Activated T-cell treated with anti-CD3 and anti-CD28 coated beads, Interleukin-2, amount 50 U/mL, for 4 hours (primary cell): ENCODE measurements around the gene PCIF1. TPM values are rescaled to one million over a fixed set of nuclear protein-coding genes. Genes with fewer than 3 reads are reported as not detected.
"Not testable (repeated sequence)": the region's sequence is repeated elsewhere in the genome, so short reads cannot be mapped to it uniquely, and the experiment has no call there.

Experiments used
- ATAC-seq, 2 donors: fragments of 200-7000 bp; cut with Tn5 transposase; one replicate each; pipeline ENCODE4 v1.10.0; 2021
- DNase-seq: peaks from one replicate; pipeline ENCODE4 v3.0.0-alpha.2; 2020
- H3K27me3 Mint-ChIP-seq: one replicate; pipeline ENCODE4 v1.8.0; 2021; ENCODE audit warnings: low read depth, mixed read lengths
- H3K36me3 Mint-ChIP-seq: one replicate; pipeline ENCODE4 v1.8.0; 2022; ENCODE audit warnings: mixed read lengths; ENCODE audit not compliant: insufficient read depth
- H3K4me1 Mint-ChIP-seq: one replicate; pipeline ENCODE4 v1.8.0; 2021; ENCODE audit warnings: low read depth, mixed read lengths
- H3K4me3 Mint-ChIP-seq: one replicate; pipeline ENCODE4 v1.8.0; 2021; ENCODE audit warnings: mild to moderate bottlenecking, moderate library complexity, mixed read lengths
- H3K9me3 Mint-ChIP-seq: one replicate; pipeline ENCODE4 v1.8.0; 2021; ENCODE audit warnings: mixed read lengths
- total RNA-seq, 3 donors: library from RNA; stranded (reverse); gene quantifications; one replicate each; pipeline ENCODE4 v1.2.1, GENCODE V29; 2021

PCIF1 gene
- total RNA-seq, 3 donors from 2014 or later, result 24.4 to 28.9 (median 28.4) TPM

DNA sequence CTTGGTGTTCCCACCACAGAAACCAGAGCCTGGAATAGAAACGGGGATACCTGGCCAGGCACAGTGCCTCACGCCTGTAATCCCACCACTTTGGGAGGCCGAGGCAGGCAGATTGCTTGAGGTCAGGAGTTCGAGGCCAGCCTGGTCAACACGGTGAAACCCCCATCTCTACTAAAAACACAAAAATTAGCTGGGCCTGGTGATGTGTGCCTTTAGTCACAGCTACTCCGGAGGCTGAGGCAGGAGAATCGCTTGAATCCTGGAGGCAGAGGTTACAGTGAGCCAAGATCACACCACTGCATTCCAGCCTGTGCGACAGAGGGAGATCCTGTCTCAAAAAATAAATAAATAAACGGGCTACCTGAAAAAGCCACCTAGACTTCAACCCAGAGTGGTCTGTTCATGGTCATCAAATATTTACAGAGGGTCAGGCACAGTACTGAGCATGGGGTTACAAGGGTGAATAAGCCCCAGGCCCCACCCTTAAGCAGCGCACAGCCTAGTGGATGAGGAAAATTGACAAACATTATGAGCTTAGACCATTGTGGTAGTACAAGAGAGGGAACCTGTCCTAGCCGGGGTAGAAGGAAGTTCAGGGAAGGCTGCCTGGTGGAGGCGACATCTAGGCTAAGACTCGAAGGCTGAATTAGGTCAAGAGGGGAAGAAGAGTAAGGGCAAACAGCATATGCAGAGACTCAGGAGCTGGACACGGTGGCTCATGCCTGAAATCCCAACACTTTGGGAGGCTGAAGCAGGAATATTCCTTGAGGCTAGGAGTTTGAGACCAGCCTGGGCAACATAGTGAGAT, 7.2 kb upstream of the PCIF1 start:
- H3K27me3 Mint-ChIP-seq, result no peaks in the 10 kb centered on the region
- no peak overlapping the region for H3K4me3 Mint-ChIP-seq
- H3K36me3 Mint-ChIP-seq, result no peaks in the 10 kb centered on the region
- ATAC-seq (no peak), DNase-seq (no peak)
- H3K4me1 Mint-ChIP-seq, result peaks cover 2% of the 10 kb centered on the region
- no peaks in the 10 kb centered on the region for H3K9me3 Mint-ChIP-seq

DNA sequence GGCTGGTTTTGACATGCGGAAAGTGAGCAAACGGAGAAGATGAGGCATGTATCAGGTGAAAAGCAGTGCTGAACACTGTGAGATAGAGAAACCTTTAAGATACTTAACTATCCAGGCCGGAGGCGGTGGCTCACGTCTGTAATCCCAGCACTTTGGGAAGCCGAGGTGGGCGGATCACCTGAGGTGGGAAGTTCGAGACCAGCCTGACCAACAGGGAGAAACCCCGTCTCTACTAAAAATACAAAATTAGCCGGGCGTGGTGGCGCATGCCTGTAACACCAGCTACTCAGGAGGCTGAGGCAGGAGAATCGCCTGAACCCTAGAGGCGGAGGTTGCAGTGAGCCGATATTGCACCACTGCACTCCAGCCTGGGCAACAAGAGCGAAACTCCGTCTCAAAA, 2.8 kb upstream of the PCIF1 start:
- not testable (repeated sequence) for DNase-seq, H3K27me3 Mint-ChIP-seq, H3K36me3 Mint-ChIP-seq, ATAC-seq, H3K9me3 Mint-ChIP-seq, H3K4me3 Mint-ChIP-seq
- peaks cover 13% of the 10 kb centered on the region for H3K4me1 Mint-ChIP-seq

DNA sequence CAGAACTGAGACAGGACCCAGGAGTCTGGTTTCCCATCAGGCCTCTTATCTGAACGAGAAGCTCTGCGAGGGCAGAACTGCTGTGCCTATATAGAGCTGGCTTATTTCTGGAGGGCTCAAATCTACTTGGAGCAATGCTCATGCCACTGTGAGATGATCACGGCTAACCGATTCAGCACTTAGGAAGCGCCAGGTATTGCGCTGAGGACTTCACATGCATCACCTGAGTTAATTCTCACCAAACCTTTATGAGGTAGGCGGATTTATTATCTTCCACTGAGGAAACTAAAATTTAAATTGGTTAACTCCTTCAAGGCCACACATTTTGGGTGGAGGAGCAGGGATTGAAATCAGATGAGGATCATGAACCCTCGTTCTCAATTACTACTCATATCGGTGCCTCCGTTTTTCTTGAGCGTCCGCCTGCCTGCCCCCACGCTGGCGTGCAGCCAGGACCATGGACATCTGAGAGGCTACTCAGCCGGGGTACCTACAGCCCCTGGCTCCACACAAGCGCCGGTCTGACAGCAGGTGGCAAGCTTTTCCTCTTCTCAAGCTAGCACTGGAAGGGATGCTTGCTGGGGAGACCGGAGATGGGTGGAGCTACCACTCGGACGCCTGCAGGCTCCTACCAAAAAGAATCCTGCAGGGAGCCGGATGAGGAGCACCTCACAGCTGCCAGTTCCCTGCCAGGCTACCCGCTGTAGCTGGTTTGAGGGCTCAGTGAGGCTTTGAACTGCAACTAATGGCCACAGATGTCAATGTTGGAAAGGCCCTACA, 1.0 kb upstream of the PCIF1 start:
- no peak for ATAC-seq
- peak overlapping the region; percentile 93 for H3K4me3 Mint-ChIP-seq
- no peaks in the 10 kb centered on the region for H3K27me3 Mint-ChIP-seq
- DNase-seq, result peak; percentile 39
- peaks cover 27% of the 10 kb centered on the region for H3K4me1 Mint-ChIP-seq
- peaks cover 11% of the 10 kb centered on the region for H3K36me3 Mint-ChIP-seq
- no peaks in the 10 kb centered on the region for H3K9me3 Mint-ChIP-seq

DNA sequence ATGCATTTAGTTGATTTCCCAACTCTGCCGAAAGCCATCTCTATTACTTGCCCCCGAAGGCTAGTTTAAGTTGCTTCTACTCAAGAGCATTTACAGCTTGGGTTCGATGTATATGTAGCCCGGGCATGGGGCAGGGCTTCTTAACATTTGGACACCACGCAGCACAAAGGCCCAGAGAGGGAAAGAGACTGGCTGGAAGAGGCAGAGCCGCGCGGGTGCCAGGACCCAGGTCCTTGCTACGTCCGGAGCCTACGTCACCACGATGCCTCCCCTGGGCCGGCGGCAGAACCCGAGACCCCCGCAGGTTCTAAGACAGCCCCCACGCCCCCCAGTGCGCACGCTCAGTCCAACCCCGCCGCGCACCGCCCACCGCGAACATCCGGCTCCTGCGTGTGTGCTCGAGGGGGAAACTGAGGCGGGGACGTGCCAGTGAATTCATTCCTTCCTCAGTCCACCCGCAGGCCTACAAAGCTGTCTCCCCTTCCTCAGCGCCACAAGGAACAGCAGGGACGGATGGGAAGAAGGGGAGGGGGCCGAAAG, 367 bp upstream of the PCIF1 start:
- Mint-ChIP-seq H3K27me3 (no peaks in the 10 kb centered on the region), H3K36me3 (peaks cover 15% of the 10 kb centered on the region), H3K9me3 (no peaks in the 10 kb centered on the region), H3K4me1 (peaks cover 28% of the 10 kb centered on the region), H3K4me3 (peak overlapping the region; percentile 93)
- DNase-seq (no peak), ATAC-seq (peak; percentile 7 to 11)

DNA sequence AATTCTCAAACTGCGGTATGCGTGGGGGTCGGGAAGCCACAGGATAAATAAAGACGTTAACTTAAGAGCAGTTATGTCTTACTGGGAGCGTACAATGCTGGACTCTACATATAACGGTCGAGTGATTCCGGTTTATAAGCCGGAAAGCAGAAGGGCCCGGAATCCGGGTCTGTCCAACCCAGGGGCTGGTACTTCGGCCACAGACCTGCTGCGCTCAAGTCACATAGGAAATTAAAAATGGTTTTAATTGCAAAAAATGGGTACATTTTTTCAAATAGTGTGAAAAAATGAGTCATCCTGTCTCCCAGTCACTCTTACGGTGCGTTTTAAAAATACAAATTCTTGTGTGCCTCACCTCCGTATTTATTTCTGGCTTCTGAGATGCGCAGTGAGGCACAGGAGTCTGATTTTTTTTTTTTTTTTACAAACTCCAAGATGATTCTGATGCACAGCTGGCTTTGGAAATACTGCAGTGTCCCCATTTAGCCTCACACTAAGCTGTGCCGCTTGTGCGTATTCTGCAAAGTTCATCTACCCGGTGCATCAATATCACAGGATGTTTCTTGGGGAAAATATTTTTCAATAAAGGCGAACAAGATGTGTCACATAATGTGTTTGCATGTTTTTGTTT, 1.0 kb downstream of the PCIF1 start:
- Mint-ChIP-seq H3K9me3 (no peaks in the 10 kb centered on the region), H3K4me3 (peak overlapping the region; percentile 87)
- no peak for ATAC-seq

DNA sequence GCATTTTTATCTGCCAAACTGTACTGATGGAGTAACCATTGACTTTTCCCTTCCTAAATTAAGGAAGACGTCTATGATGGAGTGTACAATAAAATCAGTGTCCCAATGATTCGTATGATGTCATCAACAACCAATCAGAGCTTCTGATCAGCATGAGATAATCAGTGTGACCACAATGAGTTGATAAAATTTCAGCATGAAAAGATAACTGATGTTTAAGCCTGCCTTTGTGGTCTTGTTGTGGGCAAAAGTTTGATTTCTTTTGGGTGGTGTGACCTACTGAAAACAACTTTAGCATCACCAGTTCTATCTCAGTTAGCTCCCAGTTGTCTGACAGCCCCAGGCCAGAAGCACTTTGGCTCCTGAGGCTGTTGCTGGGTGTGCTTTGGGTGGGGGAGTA, 3.3 kb downstream of the PCIF1 start:
- Mint-ChIP-seq H3K4me3 (peak overlapping the region; percentile 59), H3K36me3 (peaks cover 23% of the 10 kb centered on the region), H3K9me3 (no peaks in the 10 kb centered on the region), H3K4me1 (peaks cover 28% of the 10 kb centered on the region), H3K27me3 (no peaks in the 10 kb centered on the region)
- ATAC-seq (no peak), DNase-seq (no peak)

More for the DNA sequence above, 1.0 kb downstream of the PCIF1 start:
- DNase-seq, result no peak
- Mint-ChIP-seq H3K36me3 (peaks cover 20% of the 10 kb centered on the region), H3K4me1 (peaks cover 28% of the 10 kb centered on the region), H3K27me3 (no peaks in the 10 kb centered on the region)

DNA sequence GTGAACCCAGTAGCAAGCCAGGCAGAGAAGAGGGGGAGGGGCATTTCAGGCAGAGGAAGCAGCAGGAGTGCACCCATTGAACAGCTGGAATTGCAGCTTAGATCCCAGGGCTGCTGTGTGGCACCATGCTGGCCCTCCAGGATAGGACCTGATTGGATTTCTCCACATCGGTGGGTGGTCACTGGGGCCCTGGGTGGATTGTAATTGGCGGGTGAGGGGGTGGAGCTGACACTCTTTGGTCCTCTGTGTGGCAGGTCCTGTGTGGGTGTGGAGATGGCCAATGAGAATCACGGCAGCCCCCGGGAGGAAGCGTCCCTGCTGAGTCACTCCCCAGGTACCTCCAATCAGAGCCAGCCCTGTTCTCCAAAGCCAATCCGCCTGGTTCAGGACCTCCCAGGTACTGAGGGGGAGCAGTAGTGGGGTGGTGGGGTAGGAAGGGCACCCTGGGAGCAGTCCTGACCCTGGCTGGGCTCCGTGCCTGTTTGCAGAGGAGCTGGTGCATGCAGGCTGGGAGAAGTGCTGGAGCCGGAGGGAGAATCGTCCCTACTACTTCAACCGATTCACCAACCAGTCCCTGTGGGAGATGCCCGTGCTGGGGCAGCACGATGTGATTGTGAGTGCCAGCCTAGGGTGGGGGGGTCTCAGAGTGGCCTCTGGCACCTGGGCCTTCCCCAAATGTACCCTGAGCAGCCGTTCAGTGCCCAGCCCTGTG, 4.4 kb downstream of the PCIF1 start:
- H3K9me3 Mint-ChIP-seq, result no peaks in the 10 kb centered on the region
- DNase-seq (no peak), ATAC-seq (no peak)
- no peaks in the 10 kb centered on the region for H3K27me3 Mint-ChIP-seq
- H3K4me3 Mint-ChIP-seq, result no peak overlapping the region
- H3K4me1 Mint-ChIP-seq, result peaks cover 26% of the 10 kb centered on the region
- peaks cover 30% of the 10 kb centered on the region for H3K36me3 Mint-ChIP-seq

DNA sequence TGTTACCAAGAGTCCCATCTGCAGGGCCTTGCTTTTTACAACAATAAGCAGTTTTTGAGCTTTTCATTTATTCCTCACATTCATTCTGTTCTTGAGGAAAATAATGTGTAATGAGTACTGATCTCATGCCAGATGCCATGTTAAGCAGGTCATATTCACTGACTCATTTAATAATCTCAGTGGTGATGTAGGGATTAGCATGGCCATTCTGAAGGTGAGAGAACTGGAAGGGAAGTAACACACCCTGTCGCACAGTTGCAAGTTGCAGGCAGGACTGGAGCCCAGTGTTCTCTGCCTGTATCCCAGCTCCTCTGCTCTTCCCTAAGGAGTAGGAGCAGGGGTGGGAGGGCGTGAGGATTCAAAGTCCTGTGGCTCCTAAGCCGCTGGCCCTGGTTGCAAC, 5.6 kb downstream of the PCIF1 start:
- ATAC-seq (no peak), DNase-seq (no peak)
- peaks cover 36% of the 10 kb centered on the region for H3K36me3 Mint-ChIP-seq
- no peaks in the 10 kb centered on the region for H3K9me3 Mint-ChIP-seq
- H3K27me3 Mint-ChIP-seq, result no peaks in the 10 kb centered on the region
- H3K4me1 Mint-ChIP-seq, result peaks cover 37% of the 10 kb centered on the region
- H3K4me3 Mint-ChIP-seq, result no peak overlapping the region

DNA sequence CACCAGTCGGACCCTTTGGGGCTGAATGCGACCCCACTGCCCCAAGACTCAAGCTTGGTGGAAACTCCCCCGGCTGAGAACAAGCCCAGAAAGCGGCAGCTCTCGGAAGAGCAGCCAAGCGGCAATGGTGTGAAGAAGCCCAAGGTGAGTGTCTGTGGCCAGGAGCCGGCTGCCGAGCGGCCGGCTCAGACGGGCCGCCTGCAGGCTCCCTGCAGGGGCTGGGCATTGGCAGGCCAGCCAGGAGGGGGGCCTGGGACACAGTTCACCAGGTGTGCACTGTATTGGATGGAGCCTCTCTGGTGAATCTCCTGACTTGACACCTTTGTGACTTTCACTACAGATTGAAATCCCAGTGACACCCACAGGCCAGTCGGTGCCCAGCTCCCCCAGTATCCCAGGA, 6.0 kb downstream of the PCIF1 start:
- ATAC-seq, result no peak
- no peaks in the 10 kb centered on the region for H3K9me3 Mint-ChIP-seq
- H3K4me3 Mint-ChIP-seq, result no peak overlapping the region
- H3K27me3 Mint-ChIP-seq, result no peaks in the 10 kb centered on the region
- H3K4me1 Mint-ChIP-seq, result peaks cover 37% of the 10 kb centered on the region
- no peak for DNase-seq
- peaks cover 37% of the 10 kb centered on the region for H3K36me3 Mint-ChIP-seq

DNA sequence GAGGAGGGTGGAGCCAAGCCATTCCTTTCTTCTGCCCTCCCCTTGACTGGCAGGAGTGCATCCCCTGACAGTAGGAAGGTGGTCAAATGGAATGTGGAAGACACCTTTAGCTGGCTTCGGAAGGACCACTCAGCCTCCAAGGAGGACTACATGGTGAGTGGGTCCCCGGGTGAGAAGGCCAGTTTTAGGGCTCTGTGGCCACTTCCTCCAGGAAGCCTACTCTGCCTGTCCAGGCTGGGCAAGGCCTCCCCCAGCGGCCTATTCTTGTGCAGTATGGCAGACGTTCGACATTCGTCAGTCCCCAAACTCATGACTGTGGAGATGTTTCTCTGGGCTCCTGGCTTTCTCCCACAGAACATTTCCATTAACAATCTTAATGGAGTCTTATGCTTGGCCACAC, 9.1 kb downstream of the PCIF1 start:
- H3K9me3 Mint-ChIP-seq, result no peaks in the 10 kb centered on the region
- H3K27me3 Mint-ChIP-seq, result no peaks in the 10 kb centered on the region
- ATAC-seq (no peak), DNase-seq (no peak)
- peaks cover 32% of the 10 kb centered on the region for H3K36me3 Mint-ChIP-seq
- peaks cover 26% of the 10 kb centered on the region for H3K4me1 Mint-ChIP-seq
- H3K4me3 Mint-ChIP-seq, result no peak overlapping the region

DNA sequence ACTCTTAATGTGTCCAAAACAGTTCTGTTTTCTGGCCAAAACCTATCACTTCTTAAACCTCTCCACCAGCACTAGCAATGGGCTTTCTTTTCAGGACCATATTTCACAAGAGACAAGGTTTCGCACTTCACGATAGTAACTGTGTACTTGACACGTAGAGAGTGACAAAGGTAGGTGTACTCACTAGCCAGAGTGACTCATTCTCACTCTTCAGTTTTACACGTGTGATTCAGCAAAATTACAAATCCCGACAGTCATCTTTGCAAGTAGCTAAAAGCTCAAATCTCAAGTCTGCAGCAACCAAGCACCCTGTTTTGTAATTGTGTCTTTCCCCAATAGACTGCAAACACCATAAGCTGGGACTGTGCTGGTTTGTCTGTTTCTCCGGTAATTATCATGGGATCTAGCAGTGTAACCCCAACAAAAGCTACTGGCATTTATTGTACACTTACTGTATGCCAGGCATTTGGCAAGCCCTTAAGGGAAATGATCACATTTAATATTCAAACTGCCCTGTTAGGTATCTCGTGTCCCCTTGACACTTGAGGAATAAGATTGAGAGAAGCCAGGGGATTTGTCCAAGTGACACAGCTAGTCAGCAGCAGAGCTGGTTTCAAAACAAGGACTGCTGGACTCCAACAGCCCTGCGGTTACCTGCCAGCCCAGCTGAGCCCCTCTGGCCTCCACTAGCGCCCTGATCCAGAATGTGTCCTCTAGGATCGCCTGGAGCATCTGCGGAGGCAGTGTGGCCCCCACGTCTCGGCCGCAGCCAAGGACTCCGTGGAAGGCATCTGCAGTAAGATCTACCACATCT, 9.9 kb downstream of the PCIF1 start:
- no peak overlapping the region for H3K4me3 Mint-ChIP-seq
- peak; percentile 47 to 62 for ATAC-seq
- no peak for DNase-seq
- no peaks in the 10 kb centered on the region for H3K9me3 Mint-ChIP-seq
- peaks cover 26% of the 10 kb centered on the region for H3K4me1 Mint-ChIP-seq
- no peaks in the 10 kb centered on the region for H3K27me3 Mint-ChIP-seq
- H3K36me3 Mint-ChIP-seq, result peaks cover 35% of the 10 kb centered on the region

DNA sequence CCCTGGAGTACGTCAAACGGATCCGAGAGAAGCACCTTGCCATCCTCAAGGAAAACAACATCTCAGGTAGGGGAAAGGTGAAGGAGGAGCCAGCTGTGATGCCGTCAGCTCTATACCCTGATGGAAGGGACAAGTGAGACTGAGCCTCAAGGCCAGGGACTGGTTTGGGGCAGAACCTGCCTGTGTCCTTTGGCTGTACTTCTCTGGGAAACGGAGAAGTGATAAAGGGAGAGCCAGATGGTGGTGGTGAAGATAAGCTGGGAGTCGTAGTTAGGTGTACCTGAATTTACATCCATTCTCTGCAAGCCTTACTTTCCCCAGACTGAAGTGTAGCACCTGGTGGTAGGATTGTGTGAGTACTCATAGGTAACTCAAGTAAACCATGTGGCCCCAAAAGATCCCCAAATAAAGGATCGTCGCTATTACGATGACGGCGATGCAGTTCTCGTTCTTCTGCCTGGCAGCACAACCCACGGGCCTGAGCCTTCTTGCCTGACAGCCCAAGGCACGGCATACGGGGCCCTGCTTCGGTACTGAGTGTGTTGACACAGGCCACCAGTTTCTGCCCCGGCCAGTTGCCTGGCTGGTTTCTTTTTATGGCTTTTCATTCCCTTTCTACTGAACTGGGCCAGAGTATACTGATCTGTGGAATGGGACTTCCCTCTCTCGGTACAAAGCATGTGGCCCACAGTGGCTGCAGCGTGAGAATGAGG, 10.6 kb downstream of the PCIF1 start:
- Mint-ChIP-seq H3K27me3 (no peaks in the 10 kb centered on the region), H3K4me1 (peaks cover 26% of the 10 kb centered on the region), H3K4me3 (no peak overlapping the region), H3K36me3 (peaks cover 32% of the 10 kb centered on the region), H3K9me3 (no peaks in the 10 kb centered on the region)
- no peak for ATAC-seq
- DNase-seq, result no peak

DNA sequence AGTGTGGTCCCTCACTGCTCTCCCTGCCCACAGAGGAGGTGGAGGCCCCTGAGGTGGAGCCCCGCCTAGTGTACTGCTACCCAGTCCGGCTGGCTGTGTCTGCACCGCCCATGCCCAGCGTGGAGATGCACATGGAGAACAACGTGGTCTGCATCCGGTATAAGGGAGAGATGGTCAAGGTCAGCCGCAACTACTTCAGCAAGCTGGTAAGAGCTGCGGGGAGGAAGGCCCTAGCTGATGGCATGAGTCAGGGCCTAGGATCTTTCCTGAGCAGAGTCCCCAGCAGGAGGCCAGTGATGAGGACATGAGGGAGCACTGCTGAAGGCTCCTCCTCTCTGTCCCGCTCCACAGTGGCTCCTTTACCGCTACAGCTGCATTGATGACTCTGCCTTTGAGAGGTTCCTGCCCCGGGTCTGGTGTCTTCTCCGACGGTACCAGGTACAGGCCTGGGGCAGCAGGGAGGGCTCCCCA, 11.2 kb downstream of the PCIF1 start:
- Mint-ChIP-seq H3K36me3 (peaks cover 32% of the 10 kb centered on the region), H3K27me3 (no peaks in the 10 kb centered on the region), H3K4me1 (peaks cover 26% of the 10 kb centered on the region), H3K9me3 (no peaks in the 10 kb centered on the region), H3K4me3 (no peak overlapping the region)
- ATAC-seq (no peak), DNase-seq (no peak)
